GM15510 (cell line): ENCODE results near the gene CAPN10.

Experiments used
- POLR2A ChIP-seq: IDR thresholded peaks from 3 replicates; pipeline ENCODE4 v1.6.1; 2011; ENCODE audit warnings: borderline replicate concordance; ENCODE audit not compliant: insufficient read length; ENCODE audit errors: extremely low read depth

CAPN10 gene

DNA sequence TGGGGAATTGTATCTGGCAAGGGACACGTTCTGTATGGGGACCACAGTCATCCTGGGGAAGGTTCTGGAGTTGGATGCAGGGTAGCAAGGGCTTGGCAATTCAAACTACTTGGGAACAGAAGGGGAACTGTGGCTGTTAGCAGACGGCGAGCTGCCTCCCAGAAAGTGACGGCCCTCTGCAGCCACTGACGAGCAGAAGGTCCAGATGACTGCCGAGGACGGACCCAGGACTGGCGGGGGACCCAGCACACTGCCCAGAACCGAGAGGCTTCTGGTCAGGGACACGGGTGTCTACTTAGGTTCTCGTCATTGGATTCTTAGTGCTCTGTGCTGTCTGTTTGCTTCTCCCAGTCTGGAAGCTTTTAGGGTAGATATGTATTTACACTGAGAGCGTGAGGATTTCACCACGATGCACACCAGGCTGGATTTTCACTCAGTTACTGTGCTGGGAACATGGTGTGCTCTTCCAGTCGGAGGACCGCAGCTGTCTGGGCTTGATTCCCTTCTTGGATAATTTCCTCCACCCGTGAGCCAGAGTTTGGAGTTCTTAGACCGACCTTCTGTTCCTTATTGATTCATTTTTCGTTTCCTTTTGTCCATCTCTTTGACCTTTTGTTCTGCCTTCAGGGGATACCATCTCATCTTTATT, 52.1 kb downstream of the CAPN10 start:
- TF ChIP-seq POLR2A, result no peak

DNA sequence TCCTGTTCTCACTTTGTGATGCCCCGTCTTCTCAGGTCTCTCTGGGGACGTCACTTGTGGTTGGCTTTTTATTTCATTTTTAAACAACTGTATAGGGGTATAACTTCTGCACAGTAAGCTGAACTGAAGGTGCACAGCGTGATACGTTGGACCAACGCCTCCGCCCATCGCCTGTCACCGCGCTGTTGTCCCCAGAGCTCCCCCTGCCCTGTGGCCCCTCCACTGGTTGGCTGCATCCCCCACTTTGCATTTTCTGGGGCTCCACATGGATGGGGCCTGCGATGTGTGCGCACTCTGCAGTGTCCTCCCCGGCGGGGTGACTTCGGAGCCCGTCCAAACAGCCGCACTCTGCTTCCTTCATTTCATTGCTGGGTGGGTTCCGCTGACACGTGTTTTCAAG, 53.0 kb downstream of the CAPN10 start:
- TF ChIP-seq POLR2A, result no peak

DNA sequence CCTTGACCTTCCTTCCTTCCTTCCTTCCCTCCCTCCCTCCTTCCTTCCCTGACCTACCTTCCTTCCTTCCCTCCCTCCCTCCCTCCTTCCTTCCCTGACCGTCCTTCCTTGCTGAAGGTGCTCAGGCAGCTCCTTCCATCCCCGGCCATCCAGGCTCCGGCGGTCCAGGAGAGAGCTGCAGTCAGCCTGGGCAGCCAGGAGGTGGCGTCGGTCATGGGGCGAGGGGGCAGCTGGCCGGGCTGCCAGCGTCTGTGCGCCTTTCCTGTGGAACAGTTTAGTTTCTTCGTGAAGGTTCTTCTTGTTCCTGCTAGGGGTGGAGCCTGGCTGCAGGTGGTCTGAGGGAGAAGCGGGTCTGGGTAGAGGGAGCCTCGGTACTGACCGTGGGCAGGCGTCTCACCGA, 54.4 kb downstream of the CAPN10 start:
- TF ChIP-seq POLR2A, result no peak

DNA sequence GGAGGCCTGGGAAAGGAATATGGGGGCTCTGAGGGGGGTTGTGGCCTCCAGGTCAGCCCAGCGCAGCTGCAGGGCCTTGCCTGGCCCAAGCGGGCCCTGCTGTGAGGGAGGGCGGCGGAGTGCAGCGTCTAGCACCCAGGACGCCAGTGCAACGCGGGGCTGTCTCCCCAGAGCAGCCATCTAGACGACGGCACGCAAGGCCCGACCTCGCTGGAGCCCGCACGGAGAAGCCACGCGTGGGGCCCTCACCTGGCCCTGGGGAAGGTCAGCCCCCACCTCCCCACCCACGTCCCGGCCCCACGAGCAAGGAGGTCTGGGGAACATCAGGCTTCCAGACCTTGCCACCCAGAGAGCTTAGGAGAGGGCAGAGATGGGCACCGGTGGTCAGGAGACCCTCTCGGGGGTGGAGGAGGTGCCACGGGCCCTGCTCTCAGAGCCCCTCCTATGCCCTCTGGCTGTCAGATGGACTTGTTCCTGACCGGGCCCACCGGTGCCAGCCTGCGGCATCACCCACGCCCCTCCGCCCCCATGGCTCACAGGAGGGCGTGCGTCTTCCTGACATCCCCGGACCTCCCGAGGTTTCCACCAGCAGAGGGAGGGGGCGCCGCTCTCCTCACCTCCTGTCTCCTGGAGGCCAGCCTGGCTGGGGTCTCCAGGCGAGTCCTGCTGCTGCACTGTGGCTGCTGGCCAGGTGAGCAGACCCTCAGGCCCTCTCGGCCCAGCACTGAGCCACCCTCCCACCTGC, 55.7 kb downstream of the CAPN10 start:
- no peak for TF ChIP-seq POLR2A

DNA sequence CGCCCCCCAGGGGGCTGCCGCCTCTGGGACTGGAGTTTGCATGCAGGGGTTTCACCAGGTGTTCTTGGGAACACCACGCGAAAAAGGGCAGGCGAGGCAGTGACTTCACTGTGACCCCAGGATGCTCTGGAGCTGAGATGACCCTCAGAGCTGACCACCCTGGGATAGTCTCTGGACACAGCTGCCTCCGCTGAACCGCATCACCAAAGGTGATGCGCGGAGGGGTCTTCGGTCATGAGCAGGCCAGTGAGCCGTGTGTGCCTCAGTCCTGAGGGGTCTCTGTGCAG, 56.2 kb downstream of the CAPN10 start:
- TF ChIP-seq POLR2A, result no peak

DNA sequence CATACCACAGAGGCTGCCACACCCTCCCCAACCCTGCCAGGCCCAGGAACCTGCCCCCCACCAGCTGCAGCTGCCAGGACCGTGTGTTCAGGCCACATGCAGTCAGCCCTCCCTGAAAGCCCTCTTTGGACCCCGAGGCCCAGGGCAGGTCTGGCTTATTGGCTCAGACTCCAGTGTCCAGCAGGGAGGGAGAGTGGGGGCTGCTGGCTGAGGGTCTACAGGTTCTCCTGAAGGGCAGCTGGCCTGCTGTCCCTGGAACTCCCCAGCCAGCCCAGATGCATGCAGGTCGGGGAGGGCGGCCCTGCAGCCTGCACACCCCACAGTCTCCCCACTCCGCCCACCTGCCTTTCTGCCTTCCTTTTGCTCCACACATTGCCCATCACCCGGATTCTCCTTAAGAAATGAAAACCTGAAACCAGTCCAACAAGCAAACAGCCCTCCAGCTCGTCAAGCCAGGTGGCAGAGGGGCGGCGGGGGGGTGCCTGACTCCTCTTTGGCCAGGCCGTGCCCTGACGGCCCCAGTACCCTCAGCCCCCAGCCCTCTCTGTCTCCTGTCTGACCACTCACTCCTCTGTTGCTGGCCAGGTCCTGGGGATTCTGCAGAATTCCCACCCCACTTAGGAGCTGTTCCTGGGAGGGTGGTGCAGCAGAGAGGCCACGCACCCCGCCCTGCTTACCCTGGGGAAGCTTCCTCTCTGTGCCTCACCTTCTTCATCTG, 56.7 kb downstream of the CAPN10 start:
- TF ChIP-seq POLR2A, result no peak

DNA sequence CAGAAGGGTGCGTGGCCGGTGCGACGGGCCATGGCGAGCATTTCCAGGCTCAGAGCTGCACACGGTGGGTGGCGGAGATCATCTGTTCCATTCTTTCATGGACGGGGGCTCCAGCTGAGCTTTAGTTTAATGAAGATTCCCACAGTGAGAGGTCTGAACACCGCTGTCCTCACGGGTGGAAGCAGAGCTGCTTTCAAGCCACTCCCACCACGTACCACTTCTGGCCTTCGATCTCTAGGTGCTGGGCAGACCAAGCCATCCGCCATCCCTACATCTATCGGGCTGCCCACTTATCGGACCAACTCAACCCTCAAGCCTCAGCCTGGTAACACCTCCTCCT, 57.2 kb downstream of the CAPN10 start:
- no peak for TF ChIP-seq POLR2A

DNA sequence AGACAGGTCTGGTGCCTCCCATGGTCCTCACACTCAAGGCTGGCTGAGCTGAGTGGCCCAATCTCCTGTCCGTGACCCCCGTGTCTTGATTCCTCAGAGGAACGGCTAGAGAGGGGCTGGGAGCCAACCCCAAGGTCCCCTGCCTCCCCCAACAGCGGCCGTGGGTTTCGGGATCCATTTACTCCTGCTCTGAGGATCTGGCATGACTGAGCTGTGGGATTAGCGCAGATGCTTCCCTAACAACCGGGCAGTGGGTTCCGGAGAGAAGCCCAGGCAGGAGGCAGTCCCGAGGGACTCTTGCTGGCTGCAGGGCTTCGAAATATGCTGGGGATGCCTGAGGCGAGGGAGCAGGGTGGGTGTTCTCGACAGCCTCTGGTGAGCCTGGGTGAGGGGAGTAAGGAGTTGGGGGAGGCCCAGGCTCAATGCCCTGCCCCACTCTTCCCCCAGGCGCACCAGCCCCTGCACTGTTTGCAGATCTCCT, 57.7 kb downstream of the CAPN10 start:
- no peak for TF ChIP-seq POLR2A

DNA sequence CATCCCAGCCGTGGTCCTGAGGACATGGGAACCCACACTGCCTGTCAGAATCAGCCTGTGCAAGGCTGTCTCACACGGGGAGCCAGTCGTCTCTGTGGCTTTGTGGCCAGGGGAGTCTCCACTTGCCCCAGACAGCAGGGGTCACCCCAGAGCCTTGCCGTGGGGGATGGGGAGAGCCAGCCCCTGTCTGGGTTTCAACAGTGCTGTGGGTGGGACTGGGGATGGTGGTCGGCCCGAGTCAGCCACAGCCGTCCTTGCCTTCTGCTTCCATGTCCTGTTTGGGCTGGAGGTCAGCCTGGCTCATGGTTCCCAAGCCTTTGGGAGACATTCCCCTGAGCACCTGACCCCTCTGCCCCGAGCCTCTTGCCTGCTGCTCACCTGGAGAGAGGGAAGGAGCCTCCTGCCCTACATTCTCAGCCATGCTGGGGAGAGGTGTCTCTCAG, 58.3 kb downstream of the CAPN10 start:
- TF ChIP-seq POLR2A, result no peak

DNA sequence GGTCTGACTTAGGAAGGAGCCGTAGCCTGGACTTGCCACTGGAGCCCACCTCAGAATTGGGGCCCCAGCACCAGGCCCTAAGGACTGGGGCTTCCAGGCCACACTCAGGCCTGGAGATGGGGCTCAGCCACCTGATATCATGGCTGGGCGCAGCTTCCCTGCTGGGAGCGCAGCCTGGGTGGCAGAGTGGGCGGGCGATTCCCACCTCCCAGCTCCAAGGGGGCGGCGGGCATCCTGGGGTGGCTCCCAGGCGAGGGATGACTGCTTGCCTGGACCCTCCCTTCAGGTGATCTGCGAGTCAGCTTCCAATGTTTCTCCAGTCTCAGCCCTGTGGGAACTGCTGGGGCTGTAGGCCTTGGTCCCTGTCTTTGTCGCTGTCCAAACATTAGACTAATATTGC, 58.8 kb downstream of the CAPN10 start:
- TF ChIP-seq POLR2A, result no peak

DNA sequence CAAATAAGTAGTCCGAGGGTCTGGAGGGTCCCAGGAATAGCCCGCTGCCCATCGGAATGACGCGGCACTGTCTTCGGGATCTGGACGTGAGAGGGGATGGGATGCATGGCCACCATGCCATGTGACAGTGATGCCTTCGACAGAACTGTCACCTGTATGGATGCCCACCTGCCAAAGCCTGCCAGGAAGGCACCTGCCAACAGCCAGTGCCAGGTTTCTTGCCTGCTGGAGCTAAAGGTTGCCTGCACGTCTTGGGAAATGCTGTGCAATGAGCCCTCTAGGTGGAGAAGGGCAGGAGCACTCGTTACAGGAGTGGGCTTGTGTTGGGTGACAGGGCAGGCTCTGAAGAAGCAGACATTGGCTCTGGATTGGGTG, 59.3 kb downstream of the CAPN10 start:
- no peak for TF ChIP-seq POLR2A

DNA sequence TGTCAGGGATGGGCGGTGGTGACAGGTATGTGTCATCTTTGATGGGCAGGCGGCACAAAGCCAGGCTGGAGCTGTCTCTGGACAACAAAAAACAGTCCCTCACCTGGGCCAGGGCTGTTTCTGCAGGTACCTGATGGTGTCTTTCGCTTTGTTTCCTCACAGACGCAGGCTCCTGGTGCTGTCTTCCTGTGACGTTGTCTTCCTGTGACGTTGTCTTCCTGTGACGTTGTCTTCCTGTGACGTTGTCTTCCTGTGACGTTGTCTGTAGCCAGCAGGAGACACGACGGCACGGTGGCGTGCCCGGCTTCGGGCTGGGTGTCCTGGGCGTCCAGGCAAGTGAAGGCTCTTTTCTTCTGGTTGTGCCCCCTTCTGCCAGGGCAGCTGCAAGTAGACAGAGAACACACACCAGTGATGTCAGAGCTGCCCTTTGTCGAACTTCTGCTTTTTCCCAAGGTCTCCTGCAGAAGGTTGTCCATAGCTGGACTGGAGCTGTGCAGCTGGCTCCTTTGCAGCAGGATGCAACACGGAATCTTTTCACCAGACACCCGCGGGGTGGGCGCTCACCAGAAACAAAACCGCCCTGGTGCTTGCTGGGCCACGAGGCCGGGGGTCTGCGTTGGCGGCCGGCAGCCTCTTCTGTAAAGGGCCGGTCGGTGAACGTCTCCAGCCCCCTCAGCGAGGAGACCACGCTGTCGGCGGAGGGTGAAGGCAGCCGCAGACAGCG, 59.8 kb downstream of the CAPN10 start:
- TF ChIP-seq POLR2A, result no peak

DNA sequence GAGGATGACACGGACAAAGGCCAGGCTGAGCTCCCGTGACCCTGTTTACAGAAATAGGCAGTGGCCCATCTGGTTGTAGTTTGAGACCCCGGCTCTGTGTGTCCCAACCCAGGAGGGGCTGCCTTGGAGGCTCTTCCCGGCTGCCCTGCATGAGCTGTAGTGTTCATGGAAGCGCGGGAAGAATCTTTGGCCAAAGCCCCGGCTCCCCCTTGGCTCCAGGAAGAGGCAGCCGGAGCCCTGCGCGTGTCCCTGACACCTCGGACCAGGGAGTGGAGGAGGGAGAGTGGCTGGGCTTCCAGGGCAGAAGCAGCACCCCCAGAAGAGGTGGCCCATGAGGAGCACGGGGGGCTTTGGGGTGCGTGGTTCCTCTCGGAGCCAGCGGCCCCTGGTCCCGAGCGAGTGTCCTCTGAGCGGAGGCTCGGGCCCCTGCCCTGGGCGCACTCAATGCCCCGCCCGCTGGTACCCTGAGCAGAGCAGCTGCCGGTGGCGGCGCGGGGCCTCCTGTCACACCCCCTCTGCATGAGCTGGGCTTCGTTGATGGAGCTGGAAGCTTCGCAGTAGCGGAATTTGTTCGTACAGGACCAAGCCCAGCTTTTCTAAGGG, 60.5 kb downstream of the CAPN10 start:
- no peak for TF ChIP-seq POLR2A

DNA sequence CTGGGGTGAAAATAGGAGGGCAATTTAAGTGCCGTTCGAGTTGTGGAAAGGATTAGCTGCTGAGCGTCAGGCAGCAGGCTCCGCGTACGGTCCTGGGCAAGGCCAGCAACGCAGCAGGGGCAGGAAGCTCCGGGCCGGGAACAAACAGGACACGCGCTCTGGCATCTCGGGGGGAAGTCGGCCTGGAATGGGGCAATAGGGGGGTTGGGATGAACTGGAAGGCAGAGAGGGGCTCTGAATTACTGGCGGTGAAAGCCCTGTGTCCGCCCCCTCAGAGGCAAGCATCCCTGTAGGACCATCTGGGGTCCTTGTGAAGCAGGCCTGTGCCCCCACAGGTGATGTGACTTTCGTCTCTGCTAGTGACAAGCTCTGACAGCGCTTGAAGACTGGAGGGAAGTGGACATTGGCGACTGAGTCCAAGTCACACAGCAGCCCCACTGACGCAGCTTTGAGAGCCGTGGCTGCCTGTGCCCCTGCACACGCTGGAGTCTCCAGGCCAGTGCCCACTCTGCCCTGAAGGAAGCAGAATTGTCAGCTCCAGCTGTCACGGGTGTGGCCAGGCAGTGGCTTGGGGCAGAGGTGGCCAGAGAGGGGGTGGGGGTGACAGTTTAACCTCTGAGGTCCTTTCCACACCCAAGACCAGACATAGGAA, 61.1 kb downstream of the CAPN10 start:
- TF ChIP-seq POLR2A, result no peak
